ENCODE data around the gene IL18RAP.

The IL18RAP gene

DNA sequence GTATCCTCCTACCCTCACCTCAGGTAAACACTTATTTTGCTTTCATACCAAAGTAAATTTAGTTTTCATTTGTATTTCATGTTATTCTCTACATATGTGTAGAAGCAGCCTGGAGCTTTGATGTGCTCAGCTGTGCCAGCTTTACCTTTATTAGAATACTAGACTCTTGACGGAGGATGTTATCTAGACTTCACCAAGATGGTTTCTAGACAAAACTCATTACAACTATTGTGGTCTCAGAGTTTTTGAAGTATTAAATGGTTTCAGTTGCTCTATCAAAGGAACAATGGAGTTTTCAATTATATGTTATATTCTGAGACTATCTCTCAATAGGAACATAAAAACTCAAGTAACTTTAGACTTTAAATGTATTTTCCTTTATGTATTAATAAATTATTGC lies 5.0 kb upstream of the IL18RAP start:
- ChIA-PET POLR2A (no interaction called here), CTCF (no interaction called here)
- no peak overlapping the region for H3K4me3 ChIP-seq (ENCODE audit: low read depth, low read length)
- DNase-seq (ENCODE audit: low read depth, low spot score) = no peak
- no peak for TF ChIP-seq CTCF (IDR thresholded peaks at IDR 0.05; ENCODE audit: insufficient read depth, low read length, missing control alignments)

- no peak for DNase-seq (ENCODE audit: low read depth, low spot score)
- CTCF ChIA-PET = no interaction called here
- TF ChIP-seq CTCF (IDR thresholded peaks at IDR 0.05; ENCODE audit: insufficient read depth, low read length, missing control alignments) = no peak
Observed at GRCh38 chr2:102418421-102418961, 4.5 kb upstream of the IL18RAP start.

GRCh38 chr2:102420290-102420689 lies 2.7 kb upstream of the IL18RAP start:
- ChIA-PET POLR2A (no interaction called here), CTCF (no interaction called here)
- no peak overlapping the region for H3K4me3 ChIP-seq (ENCODE audit: low read depth, low read length)
- no peak for DNase-seq (ENCODE audit: low read depth, low spot score)
- no peak for TF ChIP-seq CTCF (IDR thresholded peaks at IDR 0.05; ENCODE audit: insufficient read depth, low read length, missing control alignments)

More at GRCh38 chr2:102418421-102418961, 4.5 kb upstream of the IL18RAP start:
- POLR2A ChIA-PET = no interaction called here
- no peak overlapping the region for H3K4me3 ChIP-seq (ENCODE audit: low read depth, low read length)

DNA sequence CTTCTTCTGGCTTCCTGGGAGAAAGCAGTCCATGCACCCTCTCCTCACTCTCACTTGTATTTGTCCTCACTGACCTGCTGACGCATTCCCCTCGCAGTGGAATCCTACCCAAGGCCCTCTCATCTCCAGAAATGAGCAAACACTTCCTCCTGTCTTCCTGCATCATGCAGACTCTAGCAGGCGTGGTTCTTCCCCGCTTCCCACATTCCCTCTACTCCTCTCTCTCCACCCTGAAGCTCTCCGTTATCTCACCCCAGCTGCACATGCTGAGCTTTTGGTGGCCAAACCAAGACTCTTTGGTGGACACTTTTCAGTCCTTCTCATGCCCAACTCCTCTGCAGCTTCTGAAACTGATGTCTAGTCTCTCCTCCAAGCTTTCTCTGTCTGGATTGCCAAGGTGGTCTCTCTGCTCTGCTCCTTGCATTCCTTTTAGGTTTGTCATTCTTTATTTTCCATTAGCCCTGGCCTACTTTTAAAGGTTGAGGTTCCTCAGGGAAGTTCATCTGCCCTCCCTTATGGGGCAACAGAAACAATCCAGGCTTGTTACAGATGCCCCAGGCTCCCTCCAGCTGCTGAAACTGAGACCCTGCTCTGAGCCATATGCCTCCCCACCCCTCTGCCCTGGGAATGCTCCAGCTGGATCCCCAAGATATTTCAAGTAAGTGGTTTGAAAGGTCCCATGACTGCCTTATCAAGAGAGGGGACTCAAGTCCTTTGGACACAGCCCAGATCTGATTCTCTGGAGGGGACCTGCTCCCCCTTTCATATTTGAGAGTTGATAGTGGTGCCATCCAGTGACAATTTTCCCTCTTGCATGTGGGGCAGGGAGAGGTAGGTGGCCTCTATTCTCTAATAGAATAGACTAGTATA lies 835 bp upstream of the IL18RAP start:
- ChIA-PET POLR2A (no interaction called here), CTCF (interaction anchor here (2.2 kb wide), 1 partner anchor 20 kb away, joined by 4 read pairs; no protein-coding TSS in a partner anchor)
- TF ChIP-seq CTCF (IDR thresholded peaks at IDR 0.05; ENCODE audit: insufficient read depth, low read length, missing control alignments) = no peak
- H3K4me3 ChIP-seq (ENCODE audit: low read depth, low read length) = no peak overlapping the region
- no peak for DNase-seq (ENCODE audit: low read depth, low spot score)

- DNase-seq (ENCODE audit: low read depth, low spot score) = no peak
- CTCF ChIA-PET = interaction anchor here (2.2 kb wide), 1 partner anchor 19 kb away, joined by 4 read pairs; no protein-coding TSS in a partner anchor
- TF ChIP-seq CTCF (IDR thresholded peaks at IDR 0.05; ENCODE audit: insufficient read depth, low read length, missing control alignments) = no peak
- POLR2A ChIA-PET = no interaction called here
- no peak overlapping the region for H3K4me3 ChIP-seq (ENCODE audit: low read depth, low read length)
Observed at GRCh38 chr2:102423368-102423767, 408 bp downstream of the IL18RAP start.

DNA sequence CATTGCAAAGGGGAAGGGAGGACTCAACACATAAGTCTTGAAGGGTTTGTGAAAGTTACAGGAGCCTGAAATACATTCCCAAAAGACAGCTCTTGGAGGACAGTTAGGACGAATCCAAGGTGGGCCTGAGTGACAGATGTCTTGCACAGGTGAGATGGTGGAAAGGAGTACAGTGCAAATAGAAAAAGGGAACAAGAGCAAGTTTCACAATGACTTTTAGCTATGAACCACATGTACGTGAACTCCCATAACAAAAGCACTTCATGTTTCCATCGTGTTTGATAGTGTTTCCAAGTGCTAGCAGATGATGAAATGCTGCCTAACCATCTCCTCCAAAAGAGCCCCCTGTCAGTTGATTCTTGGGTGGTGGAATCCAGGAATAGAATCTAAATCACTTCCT lies 1.8 kb downstream of the IL18RAP start:
- no peak overlapping the region for H3K4me3 ChIP-seq (ENCODE audit: low read depth, low read length)
- POLR2A ChIA-PET = no interaction called here
- TF ChIP-seq CTCF (IDR thresholded peaks at IDR 0.05; ENCODE audit: insufficient read depth, low read length, missing control alignments) = no peak
- CTCF ChIA-PET = no interaction called here
- DNase-seq (ENCODE audit: low read depth, low spot score) = no peak
